ENCODE data around the gene RBM17. TPM values are rescaled to one million over a fixed set of nuclear protein-coding genes. Genes with fewer than 3 reads are reported as not detected.

The RBM17 gene
- total RNA-seq, 2 donors from 2014 or later = 54.5 to 57.0 TPM

GRCh38 chr10:6067457-6067856 is 21.4 kb upstream of the RBM17 start:
- 58% methylated on average over 4 of the region's 4 CpGs for WGBS, 2 donors
- TF ChIP-seq CTCF (IDR thresholded peaks at IDR 0.05) = no peak
- TF ChIP-seq POLR2A (IDR thresholded peaks at IDR 0.05) = no peak
- no peaks in the 10 kb centered on the region for H3K27me3 ChIP-seq
- DNase-seq = peak in 1 of 4 donors; percentile 0
- no peaks in the 10 kb centered on the region for H3K36me3 ChIP-seq (replicated peaks in 1 of 2; ENCODE audit: insufficient read depth in 1 of 2, low read depth in 2 of 2)
- H3K27ac ChIP-seq = no peak overlapping the region
- no peaks in the 10 kb centered on the region for H3K9me3 ChIP-seq
- intact Hi-C loops (cut with DNase I) = no loop called here
- ATAC-seq = no peak
- no peaks in the 10 kb centered on the region for H3K4me1 ChIP-seq
- no peak overlapping the region for H3K4me3 ChIP-seq

GRCh38 chr10:6068006-6068405 is 20.8 kb upstream of the RBM17 start:
- intact Hi-C loops (cut with DNase I) = no loop called here
- 62 to 66% methylated on average over 6 of the region's 6 CpGs for WGBS, 2 donors
- no peaks in the 10 kb centered on the region for H3K27me3 ChIP-seq
- H3K9me3 ChIP-seq = no peaks in the 10 kb centered on the region
- H3K4me3 ChIP-seq = no peak overlapping the region
- TF ChIP-seq CTCF (IDR thresholded peaks at IDR 0.05) (no peak), POLR2A (IDR thresholded peaks at IDR 0.05) (no peak)
- H3K27ac ChIP-seq = no peak overlapping the region
- H3K36me3 ChIP-seq (replicated peaks in 1 of 2; ENCODE audit: insufficient read depth in 1 of 2, low read depth in 2 of 2) = no peaks in the 10 kb centered on the region
- ATAC-seq (no peak), DNase-seq (peak in 1 of 4 donors; percentile 0)
- H3K4me1 ChIP-seq = no peaks in the 10 kb centered on the region

GRCh38 chr10:6068422-6068821 is 20.4 kb upstream of the RBM17 start:
- Histone ChIP-seq H3K36me3 (replicated peaks in 1 of 2; ENCODE audit: insufficient read depth in 1 of 2, low read depth in 2 of 2) (no peaks in the 10 kb centered on the region), H3K4me1 (no peaks in the 10 kb centered on the region), H3K27me3 (no peaks in the 10 kb centered on the region), H3K4me3 (no peak overlapping the region), H3K27ac (no peak overlapping the region), H3K9me3 (no peaks in the 10 kb centered on the region)
- intact Hi-C loops (cut with DNase I) = no loop called here
- no peak for TF ChIP-seq POLR2A (IDR thresholded peaks at IDR 0.05)
- no peak for TF ChIP-seq CTCF (IDR thresholded peaks at IDR 0.05)
- DNase-seq = peak in 2 of 4 donors; percentile 5 to 41
- 65 to 78% methylated on average over 8 of the region's 8 CpGs for WGBS, 2 donors
- ATAC-seq = no peak

GRCh38 chr10:6069081-6069931 is 19.5 kb upstream of the RBM17 start:
- Histone ChIP-seq H3K9me3 (no peaks in the 10 kb centered on the region), H3K4me3 (no peak overlapping the region), H3K27me3 (no peaks in the 10 kb centered on the region), H3K4me1 (no peaks in the 10 kb centered on the region), H3K36me3 (replicated peaks in 1 of 2; ENCODE audit: insufficient read depth in 1 of 2, low read depth in 2 of 2) (no peaks in the 10 kb centered on the region), H3K27ac (no peak overlapping the region)
- intact Hi-C loops (cut with DNase I) = no loop called here
- WGBS, 2 donors = 64 to 70% methylated on average over 11 of the region's 11 CpGs
- TF ChIP-seq POLR2A (IDR thresholded peaks at IDR 0.05) (no peak), CTCF (IDR thresholded peaks at IDR 0.05) (no peak)
- DNase-seq (peak in 1 of 4 donors; percentile 0), ATAC-seq (no peak)

GRCh38 chr10:6070660-6071059 is 18.2 kb upstream of the RBM17 start:
- DNase-seq (peak in 1 of 4 donors; percentile 0), ATAC-seq (no peak)
- no peak overlapping the region for H3K4me3 ChIP-seq
- TF ChIP-seq POLR2A (IDR thresholded peaks at IDR 0.05) (no peak), CTCF (IDR thresholded peaks at IDR 0.05) (no peak)
- no peaks in the 10 kb centered on the region for H3K27me3 ChIP-seq
- WGBS, 2 donors = 71 to 97% methylated on average over 4 to 5 of the region's 5 CpGs
- no peak overlapping the region for H3K27ac ChIP-seq
- no peaks in the 10 kb centered on the region for H3K36me3 ChIP-seq (replicated peaks in 1 of 2; ENCODE audit: insufficient read depth in 1 of 2, low read depth in 2 of 2)
- intact Hi-C loops (cut with DNase I) = no loop called here
- no peaks in the 10 kb centered on the region for H3K9me3 ChIP-seq
- H3K4me1 ChIP-seq = no peaks in the 10 kb centered on the region
